HL-60 (cell line): ENCODE results near the gene CDC42EP1.

ENCODE experiments used
- DNase-seq, 2 experiments: peaks; one replicate each; pipeline ENCODE4 v3.0.0-alpha.2; 2010 to 2020; ENCODE audit warnings: low read depth in 1 of 2, low spot score in 1 of 2
- H3K27ac ChIP-seq: fragments of 250-450 bp; sonication (Bioruptor Pico); replicated peaks from 2 replicates; pipeline ENCODE4 v1.5.1; 2020; ENCODE audit warnings: mild to moderate bottlenecking, moderate library complexity
- H3K27me3 ChIP-seq: fragments of 250-450 bp; sonication (Bioruptor Pico); 2 replicates; pipeline ENCODE4 v1.5.1; 2021; ENCODE audit warnings: mild to moderate bottlenecking, moderate library complexity; ENCODE audit not compliant: insufficient read depth, poor library complexity, severe bottlenecking
- H3K4me3 ChIP-seq: replicated peaks from 2 replicates; pipeline ENCODE4 v1.5.1; 2011; ENCODE audit warnings: mild to moderate bottlenecking, control low read depth, low read length; ENCODE audit not compliant: insufficient read depth
- GABPA ChIP-seq: IDR thresholded peaks from 2 replicates; pipeline ENCODE4 v1.6.1; 2012; ENCODE audit warnings: low read depth
- POLR2AphosphoS5 ChIP-seq: IDR thresholded peaks from 2 replicates; pipeline ENCODE4 v1.6.1; 2012; ENCODE audit warnings: low read depth
- REST ChIP-seq: IDR thresholded peaks from 2 replicates; pipeline ENCODE4 v1.6.1; 2012; ENCODE audit warnings: low read depth; ENCODE audit not compliant: insufficient replicate concordance
- SPI1 ChIP-seq: IDR thresholded peaks from 2 replicates; pipeline ENCODE4 v1.6.1; 2012; ENCODE audit warnings: low read depth, mild to moderate bottlenecking, borderline replicate concordance
- TF ChIP-seq, protein P1 (sequence below): IDR thresholded peaks from one replicate; pipeline ENCODE4 v1.5.1; 2011; ENCODE audit warnings: low read length, control low read depth, inconsistent platforms; ENCODE audit not compliant: insufficient read depth

Gene CDC42EP1

GRCh38 chr22:37618674-37619073 lies 58.4 kb downstream of the CDC42EP1 start:
- H3K27me3 ChIP-seq = no peaks in the 10 kb centered on the region
- TF ChIP-seq SPI1 (no peak), REST (no peak), POLR2AphosphoS5 (no peak; the same call in 1 of the 2 replicates), GABPA (no peak)
- TF ChIP-seq, protein P1, sequence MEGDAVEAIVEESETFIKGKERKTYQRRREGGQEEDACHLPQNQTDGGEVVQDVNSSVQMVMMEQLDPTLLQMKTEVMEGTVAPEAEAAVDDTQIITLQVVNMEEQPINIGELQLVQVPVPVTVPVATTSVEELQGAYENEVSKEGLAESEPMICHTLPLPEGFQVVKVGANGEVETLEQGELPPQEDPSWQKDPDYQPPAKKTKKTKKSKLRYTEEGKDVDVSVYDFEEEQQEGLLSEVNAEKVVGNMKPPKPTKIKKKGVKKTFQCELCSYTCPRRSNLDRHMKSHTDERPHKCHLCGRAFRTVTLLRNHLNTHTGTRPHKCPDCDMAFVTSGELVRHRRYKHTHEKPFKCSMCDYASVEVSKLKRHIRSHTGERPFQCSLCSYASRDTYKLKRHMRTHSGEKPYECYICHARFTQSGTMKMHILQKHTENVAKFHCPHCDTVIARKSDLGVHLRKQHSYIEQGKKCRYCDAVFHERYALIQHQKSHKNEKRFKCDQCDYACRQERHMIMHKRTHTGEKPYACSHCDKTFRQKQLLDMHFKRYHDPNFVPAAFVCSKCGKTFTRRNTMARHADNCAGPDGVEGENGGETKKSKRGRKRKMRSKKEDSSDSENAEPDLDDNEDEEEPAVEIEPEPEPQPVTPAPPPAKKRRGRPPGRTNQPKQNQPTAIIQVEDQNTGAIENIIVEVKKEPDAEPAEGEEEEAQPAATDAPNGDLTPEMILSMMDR = no peak
- H3K4me3 ChIP-seq = no peak overlapping the region
- DNase-seq = no peak
- no peak overlapping the region for H3K27ac ChIP-seq
